NOMO-1 treated with DMSO at 0.1 percent for 48 hours (cell line): ENCODE results near the gene LUC7L.
"Not testable (repeated sequence)": the region's sequence is repeated elsewhere in the genome, so short reads cannot be mapped to it uniquely, and the experiment has no call there.

Source experiments
- DNase-seq: peaks from one replicate; lab custom pipeline; 2025; ENCODE audit not compliant: unreplicated experiment; lab: John Stamatoyannopoulos, UW

Gene LUC7L

DNA sequence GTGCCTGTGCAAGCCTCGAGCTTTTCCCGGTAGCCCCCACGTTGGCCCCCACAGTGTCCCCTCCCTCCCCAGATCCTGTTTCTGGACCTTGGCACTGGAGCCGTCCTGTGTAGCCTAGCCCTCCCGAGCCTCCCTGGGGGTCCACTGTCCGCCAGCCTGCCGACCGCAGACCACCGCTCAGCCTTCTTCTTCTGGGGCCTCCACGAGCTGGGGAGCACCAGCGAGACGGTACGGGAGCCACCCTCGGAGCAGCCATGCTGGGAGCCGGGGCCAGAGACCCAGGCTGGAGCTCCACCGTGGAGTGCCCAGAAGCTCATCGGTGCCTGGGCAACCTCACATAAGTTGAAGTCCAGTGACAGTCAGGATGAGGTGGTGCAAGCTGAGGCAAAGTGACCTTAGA, 34.7 kb upstream of the LUC7L start:
- DNase-seq = no peak

DNA sequence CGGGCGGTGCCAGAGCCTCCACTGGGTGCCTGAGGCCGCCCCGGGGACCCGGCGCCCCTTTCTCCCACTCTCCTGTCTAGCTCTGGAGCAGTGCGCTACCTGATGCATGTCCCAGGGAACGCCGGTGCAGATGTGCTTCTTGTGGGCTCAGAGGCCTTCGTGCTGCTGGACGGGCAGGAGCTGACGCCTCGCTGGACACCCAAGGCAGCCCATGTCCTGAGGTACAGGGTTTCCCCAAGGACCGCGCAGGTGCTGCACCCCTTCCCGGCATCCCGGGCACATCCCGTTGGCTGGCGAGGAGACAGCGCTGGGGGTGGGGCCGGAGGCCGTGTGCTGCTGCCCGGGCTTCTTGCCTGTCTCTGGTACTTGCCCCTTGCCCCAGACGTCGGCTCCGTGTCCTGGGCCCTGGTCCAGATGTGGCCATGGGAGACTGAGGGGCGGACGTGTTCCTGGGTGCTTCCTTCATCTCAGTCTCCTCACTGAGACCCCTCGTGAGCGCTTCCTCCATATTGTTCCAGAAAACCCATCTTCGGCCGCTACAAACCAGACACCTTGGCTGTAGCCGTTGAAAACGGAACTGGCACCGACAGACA, 34.0 kb upstream of the LUC7L start:
- no peak for DNase-seq

DNA sequence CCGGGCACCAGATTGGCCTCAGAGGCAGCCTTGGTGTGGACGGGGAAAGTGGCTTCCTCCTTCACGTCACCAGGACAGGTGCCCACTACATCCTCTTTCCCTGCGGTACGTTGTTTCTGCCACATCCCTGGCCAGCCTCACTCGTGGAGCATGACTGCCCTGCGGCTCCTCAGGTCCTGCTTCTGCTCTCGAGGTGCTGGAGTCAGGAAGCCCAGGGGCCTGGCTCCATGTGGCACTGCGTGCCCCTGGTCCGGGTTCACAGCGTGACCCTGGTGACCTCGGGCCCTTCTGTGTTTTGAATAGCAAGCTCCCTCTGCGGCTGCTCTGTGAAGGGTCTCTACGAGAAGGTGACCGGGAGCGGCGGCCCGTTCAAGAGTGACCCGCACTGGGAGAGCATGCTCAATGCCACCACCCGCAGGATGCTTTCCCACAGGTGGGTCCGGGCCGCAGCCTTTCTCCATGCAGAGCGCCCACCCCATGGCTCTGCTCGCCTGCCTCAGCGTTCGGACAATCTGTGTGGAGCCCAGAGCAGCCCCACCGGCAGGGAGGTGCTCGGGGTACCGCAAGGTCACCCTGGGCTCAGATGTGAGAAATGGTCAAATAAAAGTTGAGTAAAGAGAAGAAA, 33.0 kb upstream of the LUC7L start:
- DNase-seq = no peak

DNA sequence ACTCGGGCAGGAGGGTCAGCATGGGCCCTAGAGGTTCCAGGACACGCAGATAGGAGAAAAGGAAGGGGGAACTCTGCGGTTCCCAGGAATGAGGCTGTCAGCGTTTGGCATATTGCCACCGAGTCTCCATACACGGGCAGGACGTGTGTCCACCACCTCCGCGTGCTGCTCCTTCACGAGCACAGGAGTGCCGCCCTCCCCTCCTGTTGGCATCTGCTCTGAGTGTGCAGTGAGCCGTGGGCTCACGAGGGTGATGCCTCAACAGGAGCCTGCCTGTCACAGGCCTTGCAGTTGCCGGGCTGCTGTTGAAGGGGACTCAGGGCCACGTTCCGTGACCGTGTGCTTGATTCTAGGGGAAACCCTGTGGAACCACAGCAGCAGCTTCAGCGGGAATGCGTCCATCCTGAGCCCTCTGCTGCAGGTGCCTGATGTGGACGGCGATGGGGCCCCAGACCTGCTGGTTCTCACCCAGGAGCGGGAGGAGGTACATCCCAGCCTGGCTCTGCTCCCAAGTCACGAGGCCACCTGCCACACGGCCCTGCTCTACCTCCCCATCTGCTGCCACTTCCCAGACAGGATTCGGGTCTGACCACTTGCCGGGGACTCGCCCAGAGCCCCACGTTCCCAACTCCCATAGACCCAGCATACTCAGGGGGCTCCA, 31.9 kb upstream of the LUC7L start:
- no peak for DNase-seq

DNA sequence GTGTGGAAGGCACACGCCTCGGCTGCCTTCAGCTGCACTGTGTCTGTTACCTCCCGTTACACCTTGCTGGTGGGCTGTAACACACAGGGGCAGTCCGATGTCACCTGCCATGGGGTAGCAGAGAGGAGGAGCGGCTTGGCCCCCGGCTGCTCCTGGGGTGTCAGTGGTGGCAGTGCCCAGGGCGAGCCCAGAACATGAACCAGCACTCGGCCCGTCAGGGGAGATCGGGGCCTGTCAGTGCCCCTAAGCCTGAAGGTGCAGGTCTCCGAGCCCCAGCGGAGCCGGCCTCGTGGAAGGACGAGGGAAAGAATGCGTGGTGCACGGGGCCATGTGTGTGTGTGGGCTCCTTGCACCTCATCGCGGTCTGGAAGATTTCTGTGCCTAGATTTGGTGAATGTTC, 31.1 kb upstream of the LUC7L start:
- no peak for DNase-seq

DNA sequence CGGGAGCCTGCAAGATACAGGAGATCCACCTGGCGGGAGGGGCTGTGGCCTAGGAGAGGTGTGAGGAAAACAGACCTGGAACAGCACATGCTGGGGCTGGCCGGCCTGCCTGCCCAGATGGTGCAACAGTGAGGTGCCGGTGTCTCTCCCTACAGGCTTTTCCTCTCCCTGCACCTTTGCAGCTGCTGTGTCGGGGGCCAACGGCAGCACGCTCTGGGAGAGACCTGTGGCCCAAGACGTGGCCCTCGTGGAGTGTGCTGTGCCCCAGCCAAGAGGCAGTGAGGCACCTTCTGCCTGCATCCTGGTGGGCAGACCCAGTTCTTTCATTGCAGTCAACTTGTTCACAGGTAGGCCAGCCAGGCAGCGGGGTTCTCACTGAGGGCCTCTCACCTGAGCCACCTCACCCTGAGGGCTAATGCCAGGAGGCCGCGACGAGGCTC, 30.6 kb upstream of the LUC7L start:
- no peak for DNase-seq

DNA sequence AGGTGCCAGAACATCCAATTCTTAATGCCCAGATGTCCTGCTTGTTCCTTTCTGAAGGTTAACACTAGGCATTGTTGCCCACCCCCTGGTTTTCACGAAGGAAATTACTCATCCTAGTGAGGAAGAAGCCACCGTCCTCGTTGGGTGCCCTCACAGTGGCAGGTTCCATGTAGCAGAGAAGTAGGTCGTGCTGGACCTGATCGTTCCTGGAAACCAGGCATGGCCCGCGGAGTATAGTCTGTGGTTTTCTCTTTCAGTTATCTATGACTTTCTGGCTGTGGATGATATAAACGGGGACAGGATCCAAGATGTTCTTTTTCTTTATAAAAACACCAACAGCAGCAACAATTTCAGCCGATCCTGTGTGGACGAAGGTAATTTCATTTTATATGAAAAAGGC, 30.0 kb upstream of the LUC7L start:
- DNase-seq = no peak

DNA sequence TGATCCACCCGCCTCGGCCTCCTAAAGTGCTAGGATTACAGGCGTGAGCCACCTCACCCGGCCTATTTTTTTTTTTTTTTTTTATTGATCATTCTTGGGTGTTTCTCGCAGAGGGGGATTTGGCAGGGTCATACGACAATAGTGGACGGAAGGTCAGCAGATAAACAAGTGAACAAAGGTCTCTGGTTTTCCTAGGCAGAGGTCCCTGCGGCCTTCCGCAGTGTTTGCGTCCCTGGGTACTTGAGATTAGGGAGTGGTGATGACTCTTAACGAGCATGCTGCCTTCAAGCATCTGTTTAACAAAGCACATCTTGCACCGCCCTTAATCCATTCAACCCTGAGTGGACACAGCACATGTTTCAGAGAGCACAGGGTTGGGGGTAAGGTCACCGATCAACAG, 28.8 kb upstream of the LUC7L start:
- not testable (repeated sequence) for DNase-seq

DNA sequence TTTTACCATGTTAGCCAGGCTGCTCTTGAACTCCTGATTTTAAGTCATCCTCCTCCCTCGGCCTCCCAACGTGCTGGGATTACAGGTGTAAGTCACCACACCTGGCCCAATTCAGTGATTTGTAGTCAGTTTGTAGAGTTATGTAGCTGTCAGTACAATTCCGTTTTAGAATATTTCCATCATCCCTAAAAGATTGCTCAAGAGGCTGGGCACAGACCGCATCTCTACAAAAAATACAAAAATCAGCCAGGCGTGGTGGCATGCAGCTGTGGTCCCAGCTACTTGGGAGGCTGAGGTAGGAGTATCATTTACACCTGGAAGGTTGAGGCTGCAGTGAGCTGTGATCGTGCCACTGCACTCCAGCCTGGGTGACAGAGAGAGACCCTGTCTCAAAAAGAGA, 25.9 kb upstream of the LUC7L start:
- no peak for DNase-seq

DNA sequence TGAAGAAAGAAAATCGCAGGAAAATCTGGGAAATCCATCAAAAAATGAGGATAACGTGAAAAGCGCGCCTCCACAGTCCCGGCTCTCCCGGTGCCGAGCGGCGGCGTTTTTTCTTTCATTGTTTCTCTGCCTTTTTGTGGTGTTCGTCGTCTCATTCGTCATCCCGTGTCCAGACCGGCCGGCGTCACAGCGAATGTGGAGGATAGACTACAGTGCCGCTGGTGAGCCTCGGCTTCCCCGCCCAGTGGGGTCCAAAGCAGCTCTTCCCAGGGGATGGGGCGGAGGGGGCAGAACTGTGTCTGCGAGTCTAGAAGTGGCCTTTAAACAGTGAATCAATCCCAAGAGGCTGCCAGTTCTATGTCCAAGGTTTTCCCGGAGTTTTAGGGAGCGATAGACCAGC, 25.2 kb upstream of the LUC7L start:
- DNase-seq = no peak

DNA sequence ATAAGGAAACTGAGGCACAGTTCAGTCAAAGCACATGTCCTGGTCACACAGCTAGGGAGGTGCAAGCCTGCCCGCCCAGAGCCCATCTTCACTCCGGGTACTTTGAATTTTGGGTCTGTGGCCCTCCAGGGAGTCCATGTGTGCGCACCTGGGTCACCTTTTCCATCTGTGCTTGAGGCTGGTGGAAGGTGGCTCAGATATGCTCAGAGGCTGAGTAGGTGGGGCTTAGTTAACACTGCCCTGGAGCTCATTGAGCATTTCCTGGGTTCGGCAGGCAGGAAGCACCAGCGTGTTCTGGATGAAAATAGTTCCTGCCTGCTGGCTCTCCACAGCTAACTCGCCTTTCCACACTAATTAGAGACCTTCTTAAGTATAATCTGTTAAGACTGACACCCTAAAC, 24.6 kb upstream of the LUC7L start:
- DNase-seq = no peak

DNA sequence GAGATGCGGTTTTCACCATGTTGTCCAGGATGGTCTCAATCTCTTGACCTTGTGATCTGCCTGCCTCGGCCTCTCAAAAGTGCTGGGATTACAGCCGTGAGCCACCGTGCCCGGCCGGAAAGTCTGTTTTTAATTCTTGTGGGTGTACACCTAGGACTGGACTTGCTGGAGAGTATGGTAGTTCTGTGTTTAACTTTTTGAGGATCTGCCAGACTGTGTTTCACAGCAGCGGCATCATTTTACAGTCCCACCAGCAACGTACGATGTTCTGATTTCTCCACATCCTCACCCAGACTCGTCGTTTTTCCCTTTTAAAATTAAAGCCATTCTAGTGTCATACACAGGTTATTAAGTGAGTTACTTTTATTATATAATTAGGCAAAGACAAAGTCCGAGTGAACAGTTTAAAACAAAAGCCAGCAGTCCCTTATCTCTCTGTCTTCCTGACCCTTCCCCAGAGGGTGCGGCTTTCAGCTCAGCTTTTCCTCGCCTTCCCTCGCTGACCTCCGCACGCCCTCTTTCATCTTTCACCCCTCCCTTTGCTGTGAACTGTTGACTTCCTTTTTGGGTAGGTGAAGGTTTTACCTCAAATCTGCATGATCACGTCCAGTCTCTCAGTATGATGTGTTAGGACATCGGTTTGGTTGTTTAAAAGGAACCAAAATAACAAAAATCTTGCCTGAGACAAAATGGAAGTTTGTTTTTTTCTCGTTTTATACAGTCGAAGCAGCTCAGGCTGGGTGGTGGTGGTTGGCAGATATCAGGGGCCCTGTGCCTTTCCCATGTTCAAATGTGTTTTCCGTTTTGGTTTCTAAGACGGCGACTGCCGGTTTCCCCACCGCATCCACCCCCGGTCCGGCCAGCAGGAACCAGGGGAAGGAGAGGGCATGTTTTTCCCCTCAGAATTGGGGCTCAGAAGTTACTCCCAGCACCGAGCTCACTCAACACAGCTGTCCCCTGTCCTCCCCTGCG, 23.4 kb upstream of the LUC7L start:
- DNase-seq = no peak

DNA sequence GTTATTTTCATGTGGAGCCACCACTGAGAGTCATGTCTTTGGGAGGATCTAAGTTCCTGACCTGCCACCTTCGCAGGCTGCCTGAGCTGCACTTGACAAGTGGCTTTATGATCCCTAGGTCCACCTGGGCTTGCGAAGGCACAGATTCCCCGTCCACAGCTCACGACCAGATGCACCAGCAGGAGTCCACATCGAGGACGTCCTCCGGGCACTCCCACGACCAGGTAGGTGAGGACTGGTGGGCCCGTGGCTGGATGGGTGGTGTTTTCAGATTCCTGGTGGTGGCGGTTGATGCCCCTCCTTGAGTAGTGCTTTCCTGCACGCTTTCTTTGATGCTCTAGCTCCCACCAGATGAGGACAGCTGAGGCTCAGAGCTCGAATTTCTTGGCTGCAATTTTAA, 20.2 kb upstream of the LUC7L start:
- no peak for DNase-seq

DNA sequence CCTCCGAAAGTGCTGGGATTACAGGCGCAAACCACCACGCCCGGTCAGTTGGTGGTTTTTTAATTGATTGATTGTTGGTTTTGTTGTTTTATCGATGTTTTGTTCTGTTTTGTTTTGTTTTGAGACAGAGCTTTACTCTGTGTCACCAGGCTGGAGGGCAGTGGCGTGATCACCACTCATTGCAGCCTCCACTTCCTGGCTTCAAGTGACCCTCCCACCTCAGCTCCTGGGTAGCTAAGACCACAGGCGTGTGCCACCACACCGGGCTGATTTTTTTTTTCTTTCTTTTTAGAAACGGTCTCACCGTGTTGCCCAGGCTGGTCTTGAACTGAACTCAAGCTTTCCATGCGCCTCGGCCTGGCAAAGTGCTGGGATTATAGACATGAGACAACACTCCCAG, 17.8 kb upstream of the LUC7L start:
- no peak for DNase-seq

DNA sequence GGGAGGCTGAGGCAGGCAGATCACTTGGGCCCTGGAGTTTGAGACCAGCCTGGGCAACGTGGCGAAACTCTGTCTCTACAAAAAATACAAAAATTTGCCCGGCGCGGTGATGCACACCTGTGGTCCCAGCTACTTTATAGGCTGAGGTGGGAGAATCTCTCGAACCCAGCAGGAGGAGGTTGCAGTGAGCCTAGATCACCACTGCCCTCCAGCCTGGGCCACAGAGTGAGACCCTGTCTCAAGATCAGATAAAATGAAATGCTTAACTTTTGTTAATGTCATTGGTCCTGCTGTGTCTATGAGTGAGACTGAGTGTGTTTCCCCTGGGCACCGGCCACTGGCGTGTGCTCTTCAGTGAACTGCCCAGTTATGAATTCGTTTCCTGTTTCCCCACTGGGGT, 15.9 kb upstream of the LUC7L start:
- no peak for DNase-seq

DNA sequence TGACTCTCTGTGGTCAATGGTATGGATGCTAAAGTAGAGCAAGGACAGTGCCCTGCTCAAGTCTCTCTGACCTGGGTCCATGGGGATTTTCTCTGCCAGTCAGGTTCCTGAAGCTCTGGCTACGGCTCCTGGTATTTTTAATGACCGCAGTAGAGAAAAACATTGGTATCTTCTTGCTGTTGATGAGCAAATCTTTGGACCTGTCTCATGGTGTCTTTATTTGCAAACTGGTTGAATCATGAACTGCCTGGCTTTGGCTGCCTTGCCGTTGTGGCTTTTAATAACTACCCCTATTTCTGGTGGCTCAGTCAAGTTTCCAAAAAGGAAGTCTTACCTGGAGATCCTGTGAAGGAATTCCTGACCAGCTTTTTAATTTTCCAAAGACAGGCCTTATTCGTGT, 14.1 kb upstream of the LUC7L start:
- DNase-seq = no peak

DNA sequence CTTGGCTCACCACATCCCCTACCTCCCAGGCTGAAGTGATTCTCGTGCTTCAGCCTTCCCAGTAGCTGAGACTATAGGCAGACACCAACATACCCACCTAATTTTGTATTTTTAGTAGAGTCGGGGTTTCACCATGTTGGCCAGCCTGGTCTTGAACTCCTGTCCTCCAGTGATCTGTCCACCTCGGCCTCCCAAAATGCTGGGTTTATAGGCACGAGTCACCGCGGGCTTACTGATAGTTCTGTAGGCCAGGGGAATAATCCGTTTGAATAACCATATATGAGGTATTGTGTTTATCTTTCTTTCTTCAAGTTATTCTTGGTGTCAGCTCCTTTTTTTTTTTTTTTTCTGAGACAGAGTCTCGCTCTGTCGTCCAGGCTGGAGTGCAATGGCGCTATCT, 13.0 kb upstream of the LUC7L start:
- no peak for DNase-seq

DNA sequence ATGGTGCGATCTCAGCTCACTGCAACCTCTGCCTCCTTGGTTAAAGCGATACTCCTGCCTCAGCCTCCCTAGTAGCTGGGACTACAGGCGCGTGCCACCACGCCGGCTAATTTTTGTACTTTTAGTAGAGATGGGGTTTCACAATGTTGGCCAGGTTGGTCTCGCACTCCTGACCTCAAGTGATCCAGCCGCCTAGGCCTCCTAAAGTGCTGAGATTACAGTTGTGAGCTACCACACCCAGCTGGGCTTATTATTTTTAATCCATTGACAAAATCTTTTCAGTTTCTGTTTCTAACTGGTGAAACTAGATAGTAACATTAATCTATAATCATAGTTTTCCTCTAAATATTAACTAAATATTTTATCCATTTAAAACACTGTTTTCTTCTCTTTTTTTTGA, 11.3 kb upstream of the LUC7L start:
- DNase-seq = no peak

DNA sequence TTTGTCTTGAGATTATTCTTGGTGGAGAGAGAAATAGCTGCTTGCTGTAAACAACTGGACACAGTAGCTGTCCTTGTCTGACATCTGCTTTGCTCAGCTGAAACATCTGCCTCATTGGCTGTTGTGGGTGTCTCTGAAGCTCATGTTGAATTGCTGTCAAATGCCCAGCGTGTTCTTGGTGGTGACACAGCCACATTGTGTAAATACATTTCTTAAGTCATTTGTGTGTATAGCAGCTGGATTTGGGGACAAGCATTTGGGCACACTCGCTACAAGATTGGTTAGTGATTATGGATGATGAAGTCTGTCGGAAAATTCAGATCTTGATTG, 10.7 kb upstream of the LUC7L start:
- DNase-seq = no peak

DNA sequence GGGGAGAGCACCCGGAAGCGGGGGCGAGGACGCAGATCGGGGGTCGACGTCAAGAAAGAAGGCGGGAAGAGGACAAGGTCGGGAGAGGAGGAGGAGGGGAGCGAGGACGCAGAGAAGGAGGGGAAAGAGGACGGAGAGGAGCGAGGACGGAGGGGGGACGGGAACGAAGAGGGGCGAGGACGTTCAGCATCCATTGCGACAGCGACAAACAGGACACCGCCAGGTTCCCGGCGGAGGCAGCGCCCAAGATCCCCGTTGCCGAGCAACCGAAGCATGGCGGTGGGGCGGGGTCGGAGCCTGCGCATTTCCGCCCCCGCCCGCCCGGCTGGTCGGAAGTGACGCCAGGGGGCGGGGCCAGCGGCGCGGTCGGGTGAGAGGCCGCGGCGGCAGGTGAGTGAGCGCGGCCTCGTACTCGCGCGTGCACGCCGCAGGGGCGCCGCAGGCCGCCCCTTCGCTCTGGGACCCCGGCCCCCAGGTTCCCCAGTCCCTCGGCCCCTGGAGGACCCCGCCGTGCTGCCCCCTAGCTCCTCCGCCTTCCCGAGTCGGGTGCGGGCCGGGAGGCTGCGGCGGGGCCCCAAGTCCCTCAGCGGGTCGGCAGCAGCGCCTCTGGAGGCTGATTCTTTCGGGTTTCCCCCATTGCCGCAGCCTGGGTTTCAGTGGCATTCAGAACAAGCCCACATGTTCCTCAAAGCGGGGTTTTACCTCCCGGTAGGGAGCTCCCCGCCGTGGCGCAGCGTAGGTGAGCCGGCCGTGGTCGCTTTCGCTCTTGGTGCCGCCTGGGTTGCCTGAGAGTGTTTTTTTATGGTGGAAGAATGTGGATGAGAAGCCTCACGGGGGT, 5.4 kb upstream of the LUC7L start, which contains the start of gene FAM234A:
Gene FAM234A (plus strand): TSS at position 354 of the 838 bp plus-strand sequence. CDS start 19,593 bp downstream, outside the sequence.
- peak; percentile 87 for DNase-seq

DNA sequence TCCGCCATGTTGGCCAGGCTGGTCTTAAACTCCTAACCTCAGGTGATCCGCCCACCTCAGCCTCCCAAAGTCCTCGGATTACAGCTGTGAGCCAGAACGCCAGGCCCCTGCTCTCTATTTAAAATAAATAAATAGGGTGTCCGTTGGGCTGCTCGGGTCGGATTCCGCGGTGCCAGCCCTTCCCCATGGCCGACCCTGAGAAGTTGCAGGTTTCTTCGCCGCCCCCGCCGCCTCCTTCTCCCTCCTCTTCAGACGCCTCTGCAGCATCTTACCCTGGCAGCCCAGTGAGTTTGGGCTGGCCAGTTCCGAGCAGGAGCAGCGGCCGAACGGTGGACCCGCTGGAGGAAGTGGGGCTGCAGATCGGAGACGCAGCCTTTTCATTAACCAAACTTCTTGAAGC, 1.7 kb upstream of the LUC7L start:
- DNase-seq = no peak
